Fibroblast of lung (primary cell): ENCODE data around the gene MYEOV.

ENCODE experiments used
- EZH2 ChIP-seq: IDR thresholded peaks from 2 replicates; pipeline ENCODE4 v1.5.1; 2012; ENCODE audit warnings: low read length, control low read depth, mild to moderate bottlenecking; ENCODE audit errors: missing control alignments
- TF ChIP-seq, protein P1 (sequence below), 2 donors: IDR thresholded peaks in 1 of 2; conservative IDR thresholded peaks in 1 of 2; 1 replicate in 1 of 2; 2 replicates in 1 of 2; pipeline ENCODE4 v1.5.1; 2011 to 2012; ENCODE audit warnings: low read length in 2 of 2, control low read depth in 1 of 2, inconsistent platforms in 1 of 2, low read depth in 1 of 2, mild to moderate bottlenecking in 1 of 2

DNA sequence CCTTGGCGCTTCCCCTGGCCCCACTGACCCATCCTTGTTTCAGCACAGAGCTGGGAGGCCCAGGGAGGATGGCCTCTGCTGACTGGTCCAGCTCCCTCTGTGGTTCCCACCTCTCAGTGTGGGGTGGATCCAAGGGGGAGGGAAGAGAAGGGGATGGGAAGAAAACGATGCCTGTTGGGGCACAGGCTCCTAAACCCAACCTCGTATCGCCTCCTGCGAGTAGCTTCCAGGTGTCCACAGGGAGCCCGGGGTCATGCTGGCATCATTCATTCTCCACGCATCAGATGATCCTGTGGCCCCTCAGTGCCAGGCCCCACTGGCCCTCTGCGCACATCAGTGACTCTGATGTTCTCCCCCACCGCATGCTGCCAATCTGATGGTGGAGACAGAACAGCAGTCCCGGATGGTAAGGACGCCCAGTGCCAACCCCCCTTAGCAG lies 5.1 kb downstream of the MYEOV start:
- TF ChIP-seq, protein P1, sequence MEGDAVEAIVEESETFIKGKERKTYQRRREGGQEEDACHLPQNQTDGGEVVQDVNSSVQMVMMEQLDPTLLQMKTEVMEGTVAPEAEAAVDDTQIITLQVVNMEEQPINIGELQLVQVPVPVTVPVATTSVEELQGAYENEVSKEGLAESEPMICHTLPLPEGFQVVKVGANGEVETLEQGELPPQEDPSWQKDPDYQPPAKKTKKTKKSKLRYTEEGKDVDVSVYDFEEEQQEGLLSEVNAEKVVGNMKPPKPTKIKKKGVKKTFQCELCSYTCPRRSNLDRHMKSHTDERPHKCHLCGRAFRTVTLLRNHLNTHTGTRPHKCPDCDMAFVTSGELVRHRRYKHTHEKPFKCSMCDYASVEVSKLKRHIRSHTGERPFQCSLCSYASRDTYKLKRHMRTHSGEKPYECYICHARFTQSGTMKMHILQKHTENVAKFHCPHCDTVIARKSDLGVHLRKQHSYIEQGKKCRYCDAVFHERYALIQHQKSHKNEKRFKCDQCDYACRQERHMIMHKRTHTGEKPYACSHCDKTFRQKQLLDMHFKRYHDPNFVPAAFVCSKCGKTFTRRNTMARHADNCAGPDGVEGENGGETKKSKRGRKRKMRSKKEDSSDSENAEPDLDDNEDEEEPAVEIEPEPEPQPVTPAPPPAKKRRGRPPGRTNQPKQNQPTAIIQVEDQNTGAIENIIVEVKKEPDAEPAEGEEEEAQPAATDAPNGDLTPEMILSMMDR (conservative IDR thresholded peaks at IDR 0.05 in 1 of 2, IDR thresholded peaks at IDR 0.05 in 1 of 2; ENCODE audit: low read depth in 1 of 2, low read length in 2 of 2) = no peak
- TF ChIP-seq EZH2 = no peak
